ENCODE measurements around the gene BTBD1. TPM values are rescaled to one million over a fixed set of nuclear protein-coding genes. Genes with fewer than 3 reads are reported as not detected.
A peak's percentile ranks its signal among the peaks of the same experiment; 100 is the strongest.
"Not testable (repeated sequence)": the region's sequence is repeated elsewhere in the genome, so short reads cannot be mapped to it uniquely, and the experiment has no call there.

The BTBD1 gene
- polyA plus RNA-seq, 3 donors from 2014 or later: 45.6 to 61.9 (median 56.1) TPM

GRCh38 chr15:83062768-83063180 lies 4.3 kb downstream of the BTBD1 start:
- H3K4me1 Mint-ChIP-seq: peaks cover 9 to 14% of the 10 kb centered on the region in 2 donors
- DNase-seq: no peak
- H3K9me3 Mint-ChIP-seq: no peaks in the 10 kb centered on the region
- no peak overlapping the region for H3K27ac Mint-ChIP-seq
- H3K36me3 Mint-ChIP-seq: no peaks in the 10 kb centered on the region
- no peak overlapping the region for H3K4me3 Mint-ChIP-seq
- H3K27me3 Mint-ChIP-seq (ENCODE audit: low read depth in 3 of 3): peaks cover 0 to under 1% (median 0%) of the 10 kb centered on the region in 3 donors

GRCh38 chr15:83061680-83062079 lies 5.4 kb downstream of the BTBD1 start:
- Mint-ChIP-seq H3K9me3 (no peaks in the 10 kb centered on the region), H3K4me3 (no peak overlapping the region), H3K27ac (no peak overlapping the region), H3K4me1 (peaks cover 18 to 24% of the 10 kb centered on the region in 2 donors), H3K27me3 (ENCODE audit: low read depth in 3 of 3) (no peaks in the 10 kb centered on the region), H3K36me3 (peaks cover 0 to 4% (median 0%) of the 10 kb centered on the region in 3 donors)
- DNase-seq: no peak

- Mint-ChIP-seq H3K36me3 (peaks cover 0 to 13% (median 0%) of the 10 kb centered on the region in 3 donors), H3K4me3 (no peak overlapping the region), H3K9me3 (no peaks in the 10 kb centered on the region), H3K27ac (peak overlapping the region in 2 of 6 donors; percentile 37 to 53), H3K27me3 (ENCODE audit: low read depth in 3 of 3) (peaks cover 0 to 2% (median 0%) of the 10 kb centered on the region in 3 donors), H3K4me1 (peaks cover 22 to 31% of the 10 kb centered on the region in 2 donors)
- DNase-seq: no peak
These were observed 9.2 kb downstream of the BTBD1 start for GRCh38 chr15:83057696-83058376.

GRCh38 chr15:83057002-83057401 lies 10.1 kb downstream of the BTBD1 start:
- Mint-ChIP-seq H3K9me3 (no peaks in the 10 kb centered on the region), H3K4me3 (no peak overlapping the region), H3K4me1 (peaks cover 22 to 33% of the 10 kb centered on the region in 2 donors), H3K27me3 (ENCODE audit: low read depth in 3 of 3) (peaks cover 0 to 2% (median 0%) of the 10 kb centered on the region in 3 donors), H3K27ac (peak overlapping the region in 1 of 6 donors; percentile 58), H3K36me3 (peaks cover 0 to 13% (median 0%) of the 10 kb centered on the region in 3 donors)
- no peak for DNase-seq

- peaks cover 0 to 18% (median 3%) of the 10 kb centered on the region in 3 donors for H3K36me3 Mint-ChIP-seq
- no peak for DNase-seq
- H3K4me1 Mint-ChIP-seq: peaks cover 22 to 40% of the 10 kb centered on the region in 2 donors
- no peak overlapping the region for H3K4me3 Mint-ChIP-seq
- H3K27me3 Mint-ChIP-seq (ENCODE audit: low read depth in 3 of 3): peaks cover 0 to 2% (median 1%) of the 10 kb centered on the region in 3 donors
- no peak overlapping the region for H3K27ac Mint-ChIP-seq
- no peaks in the 10 kb centered on the region for H3K9me3 Mint-ChIP-seq
These were observed 13.9 kb downstream of the BTBD1 start for GRCh38 chr15:83053151-83053550.

GRCh38 chr15:83046558-83047127 lies 20.4 kb downstream of the BTBD1 start:
- Mint-ChIP-seq H3K36me3 (peaks cover 7 to 33% (median 16%) of the 10 kb centered on the region in 3 donors), H3K27ac (peak overlapping the region in 2 of 6 donors; percentile 15 to 19), H3K4me3 (no peak overlapping the region), H3K9me3 (no peaks in the 10 kb centered on the region), H3K4me1 (peaks cover 15 to 59% of the 10 kb centered on the region in 2 donors), H3K27me3 (ENCODE audit: low read depth in 3 of 3) (peaks cover 0 to 3% (median 1%) of the 10 kb centered on the region in 3 donors)
- no peak for DNase-seq

GRCh38 chr15:83044156-83044555 lies 22.9 kb downstream of the BTBD1 start:
- H3K9me3 Mint-ChIP-seq: no peaks in the 10 kb centered on the region
- no peak overlapping the region for H3K27ac Mint-ChIP-seq
- H3K36me3 Mint-ChIP-seq: peaks cover 12 to 46% (median 25%) of the 10 kb centered on the region in 3 donors
- no peak overlapping the region for H3K4me3 Mint-ChIP-seq
- DNase-seq: no peak
- peaks cover 0 to 3% (median 0%) of the 10 kb centered on the region in 3 donors for H3K27me3 Mint-ChIP-seq (ENCODE audit: low read depth in 3 of 3)
- H3K4me1 Mint-ChIP-seq: peaks cover 19 to 61% of the 10 kb centered on the region in 2 donors

GRCh38 chr15:83039206-83039605 lies 27.8 kb downstream of the BTBD1 start:
- no peak for DNase-seq
- Mint-ChIP-seq H3K9me3 (no peaks in the 10 kb centered on the region), H3K4me3 (no peak overlapping the region), H3K4me1 (peaks cover 48 to 73% of the 10 kb centered on the region in 2 donors), H3K27me3 (ENCODE audit: low read depth in 3 of 3) (peaks cover 0 to 4% (median 3%) of the 10 kb centered on the region in 3 donors), H3K36me3 (peaks cover 9 to 44% (median 14%) of the 10 kb centered on the region in 3 donors), H3K27ac (peak overlapping the region; percentile 28 to 79 (median 58))

- peaks cover 0 to 4% (median 0%) of the 10 kb centered on the region in 3 donors for H3K27me3 Mint-ChIP-seq (ENCODE audit: low read depth in 3 of 3)
- peaks cover 14 to 40% (median 16%) of the 10 kb centered on the region in 3 donors for H3K36me3 Mint-ChIP-seq
- H3K27ac Mint-ChIP-seq: peak overlapping the region in 5 of 6 donors; percentile 7 to 70 (median 38)
- DNase-seq: no peak
- no peak overlapping the region for H3K4me3 Mint-ChIP-seq
- peaks cover 49 to 79% of the 10 kb centered on the region in 2 donors for H3K4me1 Mint-ChIP-seq
- no peaks in the 10 kb centered on the region for H3K9me3 Mint-ChIP-seq
These were observed 30.8 kb downstream of the BTBD1 start for GRCh38 chr15:83036253-83036652.

GRCh38 chr15:83031234-83031633 lies 35.8 kb downstream of the BTBD1 start:
- Mint-ChIP-seq H3K27ac (peak overlapping the region in 2 of 6 donors; percentile 6 to 18), H3K4me1 (peaks cover 23 to 47% of the 10 kb centered on the region in 2 donors), H3K36me3 (peaks cover 22 to 31% (median 25%) of the 10 kb centered on the region in 3 donors)
- H3K4me3 Mint-ChIP-seq; DNase-seq; H3K27me3 Mint-ChIP-seq (ENCODE audit: low read depth in 3 of 3); H3K9me3 Mint-ChIP-seq: not testable (repeated sequence)

- peaks cover 18 to 25% (median 22%) of the 10 kb centered on the region in 3 donors for H3K36me3 Mint-ChIP-seq
- H3K9me3 Mint-ChIP-seq: no peaks in the 10 kb centered on the region
- no peak overlapping the region for H3K27ac Mint-ChIP-seq
- DNase-seq: no peak
- peaks cover 0 to 5% (median 3%) of the 10 kb centered on the region in 3 donors for H3K27me3 Mint-ChIP-seq (ENCODE audit: low read depth in 3 of 3)
- peaks cover 14 to 35% of the 10 kb centered on the region in 2 donors for H3K4me1 Mint-ChIP-seq
- H3K4me3 Mint-ChIP-seq: no peak overlapping the region
These were observed 37.0 kb downstream of the BTBD1 start for GRCh38 chr15:83030021-83030420.

GRCh38 chr15:83018436-83018835 lies 48.6 kb downstream of the BTBD1 start:
- Mint-ChIP-seq H3K4me3 (no peak overlapping the region), H3K4me1 (peaks cover 5 to 7% of the 10 kb centered on the region in 2 donors), H3K36me3 (peaks cover 4 to 12% (median 4%) of the 10 kb centered on the region in 3 donors), H3K27me3 (ENCODE audit: low read depth in 3 of 3) (no peaks in the 10 kb centered on the region), H3K27ac (no peak overlapping the region), H3K9me3 (no peaks in the 10 kb centered on the region)
- no peak for DNase-seq

GRCh38 chr15:83016906-83017305 lies 50.1 kb downstream of the BTBD1 start:
- Mint-ChIP-seq H3K36me3 (peaks cover 4 to 12% (median 4%) of the 10 kb centered on the region in 3 donors), H3K9me3 (peaks cover 0 to 2% (median 0%) of the 10 kb centered on the region in 6 donors), H3K27ac (peak overlapping the region in 2 of 6 donors; percentile 17 to 59), H3K4me1 (peaks cover 16 to 19% of the 10 kb centered on the region in 2 donors), H3K4me3 (no peak overlapping the region), H3K27me3 (ENCODE audit: low read depth in 3 of 3) (no peaks in the 10 kb centered on the region)
- DNase-seq: no peak

- H3K4me1 Mint-ChIP-seq: peaks cover 28 to 32% of the 10 kb centered on the region in 2 donors
- H3K4me3 Mint-ChIP-seq: no peak overlapping the region
These were observed 51.7 kb downstream of the BTBD1 start for GRCh38 chr15:83015361-83015760.

More at GRCh38 chr15:83015361-83015760, 51.7 kb downstream of the BTBD1 start:
- Mint-ChIP-seq H3K9me3 (peaks cover 0 to 2% (median 0%) of the 10 kb centered on the region in 6 donors), H3K36me3 (peaks cover 1 to 10% (median 4%) of the 10 kb centered on the region in 3 donors), H3K27ac (peak overlapping the region in 2 of 6 donors; percentile 62 to 74), H3K27me3 (ENCODE audit: low read depth in 3 of 3) (peaks cover 3 to 7% (median 4%) of the 10 kb centered on the region in 3 donors)
- no peak for DNase-seq
